ENCODE results near the gene VCPKMT. TPM values are rescaled to one million over a fixed set of nuclear protein-coding genes. Genes with fewer than 3 reads are reported as not detected.
A peak's percentile ranks its signal among the peaks of the same experiment; 100 is the strongest.
"Not testable (repeated sequence)": the region's sequence is repeated elsewhere in the genome, so short reads cannot be mapped to it uniquely, and the experiment has no call there.

Gene VCPKMT
- total RNA-seq, 4 donors from 2014 or later: 0.51 to 14.7 (median 10.9) TPM

GRCh38 chr14:50082308-50082742 is 34.0 kb downstream of the VCPKMT start:
- no peaks in the 10 kb centered on the region for H3K36me3 ChIP-seq
- peak overlapping the region; percentile 55 to 57 for H3K27ac ChIP-seq
- H3K4me3 ChIP-seq: no peak overlapping the region
- intact Hi-C loops (cut with DNase I; ENCODE audit: low total_unique reads): no loop called here
- TF ChIP-seq CTCF (IDR thresholded peaks at IDR 0.05): no peak
- no peak for TF ChIP-seq POLR2A (IDR thresholded peaks at IDR 0.05)
- H3K27me3 ChIP-seq: no peaks in the 10 kb centered on the region
- H3K4me1 ChIP-seq: no peaks in the 10 kb centered on the region
- no peaks in the 10 kb centered on the region for H3K9me3 ChIP-seq
- no peak for DNase-seq

- H3K9me3 ChIP-seq; H3K36me3 ChIP-seq; H3K27ac ChIP-seq; H3K4me3 ChIP-seq; DNase-seq; H3K4me1 ChIP-seq; intact Hi-C loops (cut with DNase I; ENCODE audit: low total_unique reads); H3K27me3 ChIP-seq: not testable (repeated sequence)
Observed at GRCh38 chr14:50079103-50079502, 37.3 kb downstream of the VCPKMT start.

GRCh38 chr14:50073663-50074062 is 42.7 kb downstream of the VCPKMT start:
- H3K4me3 ChIP-seq; H3K27ac ChIP-seq; H3K4me1 ChIP-seq; intact Hi-C loops (cut with DNase I; ENCODE audit: low total_unique reads); H3K9me3 ChIP-seq; H3K27me3 ChIP-seq; H3K36me3 ChIP-seq; DNase-seq: not testable (repeated sequence)

DNA sequence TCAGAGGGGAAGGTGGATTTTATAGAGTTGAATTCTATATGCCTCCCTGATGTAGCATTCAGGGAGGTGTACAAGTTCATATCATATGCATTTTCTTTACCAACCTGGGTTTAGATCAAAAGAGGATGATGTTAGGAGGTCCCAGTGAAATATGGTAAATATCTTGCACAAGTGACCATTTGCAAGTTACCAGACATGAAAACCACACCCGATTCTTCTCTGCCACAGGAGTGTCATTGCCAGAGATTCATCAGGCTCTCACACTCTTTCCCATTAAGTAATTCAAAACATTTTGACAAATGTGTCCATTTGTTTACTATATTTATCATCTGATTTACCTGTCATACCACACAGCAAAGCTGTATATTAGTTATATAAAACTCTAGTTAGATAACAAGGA is 44.0 kb downstream of the VCPKMT start:
- TF ChIP-seq POLR2A (IDR thresholded peaks at IDR 0.05) (no peak), CTCF (IDR thresholded peaks at IDR 0.05) (no peak)
- DNase-seq: no peak
- Histone ChIP-seq H3K27me3 (no peaks in the 10 kb centered on the region), H3K36me3 (no peaks in the 10 kb centered on the region), H3K9me3 (no peaks in the 10 kb centered on the region), H3K4me1 (no peaks in the 10 kb centered on the region), H3K27ac (no peak overlapping the region), H3K4me3 (no peak overlapping the region)
- intact Hi-C loops (cut with DNase I; ENCODE audit: low total_unique reads): no loop called here

- no peak overlapping the region for H3K4me3 ChIP-seq
- H3K27me3 ChIP-seq: no peaks in the 10 kb centered on the region
- H3K36me3 ChIP-seq: no peaks in the 10 kb centered on the region
- no peak for TF ChIP-seq POLR2A (IDR thresholded peaks at IDR 0.05)
- no peak for TF ChIP-seq CTCF (IDR thresholded peaks at IDR 0.05)
- intact Hi-C loops (cut with DNase I; ENCODE audit: low total_unique reads): no loop called here
- no peaks in the 10 kb centered on the region for H3K9me3 ChIP-seq
- no peaks in the 10 kb centered on the region for H3K4me1 ChIP-seq
- H3K27ac ChIP-seq: no peak overlapping the region
- DNase-seq: no peak
Observed at GRCh38 chr14:50070840-50071548, 45.4 kb downstream of the VCPKMT start.

- H3K9me3 ChIP-seq: no peaks in the 10 kb centered on the region
- TF ChIP-seq POLR2A (IDR thresholded peaks at IDR 0.05) (no peak), CTCF (IDR thresholded peaks at IDR 0.05) (no peak)
- DNase-seq: no peak
- H3K4me1 ChIP-seq: no peaks in the 10 kb centered on the region
- no peaks in the 10 kb centered on the region for H3K36me3 ChIP-seq
- no peaks in the 10 kb centered on the region for H3K27me3 ChIP-seq
- intact Hi-C loops (cut with DNase I; ENCODE audit: low total_unique reads): no loop called here
- no peak overlapping the region for H3K4me3 ChIP-seq
- no peak overlapping the region for H3K27ac ChIP-seq
Observed at GRCh38 chr14:50070230-50070629, 46.1 kb downstream of the VCPKMT start.

Measured in uterus (tissue), 4 donors.